CD4-positive, alpha-beta T cell treated with Interferon alpha-2 for 1 hour (primary cell): ENCODE results near the gene SPATA6L.
"Not testable (repeated sequence)": the region's sequence is repeated elsewhere in the genome, so short reads cannot be mapped to it uniquely, and the experiment has no call there.

ENCODE experiments used
- DNase-seq, 2 donors: peaks; one replicate each; pipeline ENCODE4 v3.0.0-alpha.2; 2020 to 2022

Gene SPATA6L

GRCh38 chr9:4671737-4672136 is 5.5 kb upstream of the SPATA6L start:
- DNase-seq: no peak

- no peak for DNase-seq
These were observed 4.3 kb upstream of the SPATA6L start for GRCh38 chr9:4670591-4670990.

GRCh38 chr9:4669890-4670289 is 3.6 kb upstream of the SPATA6L start:
- DNase-seq: no peak

GRCh38 chr9:4668604-4669003 is 2.3 kb upstream of the SPATA6L start:
- DNase-seq: no peak

GRCh38 chr9:4667681-4668080 is 1.4 kb upstream of the SPATA6L start:
- DNase-seq: peak in 1 of 2 donors; percentile 29

GRCh38 chr9:4665357-4665756 is 923 bp downstream of the SPATA6L start:
- no peak for DNase-seq

GRCh38 chr9:4663956-4664355 is 2.3 kb downstream of the SPATA6L start:
- DNase-seq: no peak

- DNase-seq: peak in 1 of 2 donors; percentile 33
These were observed 3.1 kb downstream of the SPATA6L start for GRCh38 chr9:4662989-4663792.

DNA sequence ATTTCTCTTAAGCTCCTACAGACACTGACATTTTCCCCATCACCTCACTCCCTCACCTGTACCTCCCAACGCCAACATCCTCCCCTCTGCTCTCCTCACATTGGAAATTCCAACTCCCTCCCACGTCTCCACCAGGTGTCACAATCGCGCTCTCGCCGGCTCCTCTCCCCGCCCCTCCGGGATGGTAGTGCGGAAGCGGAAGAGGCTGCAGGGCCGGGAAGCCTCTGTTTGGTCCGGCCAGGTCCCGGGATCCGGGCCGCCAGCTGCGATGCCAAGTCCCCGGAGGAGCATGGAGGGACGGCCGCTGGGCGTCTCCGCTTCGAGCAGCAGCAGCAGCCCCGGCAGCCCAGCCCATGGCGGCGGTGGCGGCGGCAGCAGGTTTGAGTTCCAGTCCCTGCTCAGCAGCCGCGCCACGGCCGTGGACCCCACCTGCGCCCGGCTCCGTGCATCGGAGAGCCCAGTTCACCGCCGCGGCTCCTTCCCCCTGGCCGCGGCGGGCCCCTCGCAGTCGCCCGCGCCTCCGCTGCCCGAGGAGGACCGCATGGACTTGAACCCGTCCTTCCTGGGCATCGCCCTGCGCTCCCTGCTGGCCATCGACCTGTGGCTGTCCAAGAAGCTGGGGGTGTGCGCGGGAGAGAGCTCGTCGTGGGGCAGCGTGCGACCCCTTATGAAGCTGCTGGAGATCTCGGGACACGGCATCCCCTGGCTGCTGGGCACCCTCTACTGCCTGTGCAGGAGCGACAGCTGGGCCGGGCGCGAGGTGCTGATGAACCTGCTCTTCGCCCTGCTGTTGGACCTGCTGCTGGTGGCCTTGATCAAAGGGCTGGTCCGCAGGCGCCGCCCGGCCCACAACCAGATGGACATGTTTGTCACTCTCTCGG is 3.9 kb downstream of the SPATA6L start, which contains the start of gene PLPP6:
Gene PLPP6 (plus strand): TSS at position 187 of the 881 bp plus-strand sequence. CDS start 82 bp downstream, at position 269.
- peak; percentile 66 to 81 for DNase-seq

- DNase-seq: peak in 1 of 2 donors; percentile 48
These were observed 4.7 kb downstream of the SPATA6L start for GRCh38 chr9:4661611-4662010.

GRCh38 chr9:4661165-4661564 is 5.1 kb downstream of the SPATA6L start:
- no peak for DNase-seq

DNA sequence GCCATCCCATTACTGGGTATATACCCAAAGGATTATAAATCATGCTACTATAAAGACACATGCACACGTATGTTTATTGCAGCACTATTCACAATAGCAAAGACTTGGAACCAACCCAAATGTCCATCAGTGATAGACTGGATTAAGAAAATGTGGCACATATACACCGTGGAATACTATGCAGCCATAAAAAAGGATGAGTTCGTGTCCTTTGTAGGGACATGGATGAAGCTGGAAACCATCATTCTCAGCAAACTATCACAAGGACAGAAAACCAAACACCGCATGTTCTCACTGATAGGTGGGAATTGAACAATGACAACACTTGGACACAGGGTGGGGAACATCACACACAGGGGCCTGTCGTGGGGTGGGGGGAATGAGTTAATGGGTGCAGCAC is 5.6 kb downstream of the SPATA6L start:
- not testable (repeated sequence) for DNase-seq

GRCh38 chr9:4657426-4658159 is 8.7 kb downstream of the SPATA6L start:
- DNase-seq: no peak

GRCh38 chr9:4656621-4657020 is 9.7 kb downstream of the SPATA6L start:
- DNase-seq: no peak

DNA sequence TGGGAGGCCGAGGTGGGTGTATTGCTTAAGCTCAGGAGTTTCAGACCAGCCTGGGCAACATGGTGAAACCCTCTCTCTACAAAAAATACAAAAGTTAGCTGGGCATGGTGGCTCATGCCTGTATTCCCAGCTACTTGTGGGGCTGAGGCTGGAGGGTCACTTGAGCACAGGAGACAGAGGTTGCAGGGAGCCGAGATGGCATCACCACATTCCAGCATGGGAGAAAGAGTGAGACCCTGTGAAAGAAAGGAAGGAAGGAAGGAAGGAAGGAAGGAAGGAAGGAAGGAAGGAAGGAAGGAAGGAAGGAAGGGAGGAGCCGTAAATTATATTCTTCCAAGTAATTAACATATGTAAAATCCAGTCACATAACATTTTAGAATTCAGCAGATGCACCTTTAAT is 10.1 kb downstream of the SPATA6L start:
- DNase-seq: not testable (repeated sequence)

GRCh38 chr9:4654538-4654937 is 11.7 kb downstream of the SPATA6L start:
- DNase-seq: no peak

DNA sequence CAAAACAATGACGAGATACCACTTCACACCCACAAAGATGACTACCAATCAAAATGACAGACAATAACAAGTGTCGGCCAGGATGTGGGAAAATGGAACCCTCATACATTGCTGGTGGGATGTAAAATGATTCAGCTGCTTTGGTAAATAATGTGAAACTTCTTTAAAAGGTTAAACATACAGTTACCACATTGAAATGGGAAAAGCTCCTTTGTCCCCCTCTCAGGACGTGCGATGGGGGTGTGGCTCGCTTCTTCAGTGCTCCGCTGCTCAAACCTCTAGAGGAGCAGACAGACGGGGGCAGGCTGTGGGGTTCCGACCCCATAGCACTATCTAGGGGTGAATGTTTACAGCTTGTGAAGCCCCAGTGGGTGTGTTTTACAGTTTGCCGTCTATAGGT is 12.2 kb downstream of the SPATA6L start:
- DNase-seq: peak in 1 of 2 donors; percentile 35

DNA sequence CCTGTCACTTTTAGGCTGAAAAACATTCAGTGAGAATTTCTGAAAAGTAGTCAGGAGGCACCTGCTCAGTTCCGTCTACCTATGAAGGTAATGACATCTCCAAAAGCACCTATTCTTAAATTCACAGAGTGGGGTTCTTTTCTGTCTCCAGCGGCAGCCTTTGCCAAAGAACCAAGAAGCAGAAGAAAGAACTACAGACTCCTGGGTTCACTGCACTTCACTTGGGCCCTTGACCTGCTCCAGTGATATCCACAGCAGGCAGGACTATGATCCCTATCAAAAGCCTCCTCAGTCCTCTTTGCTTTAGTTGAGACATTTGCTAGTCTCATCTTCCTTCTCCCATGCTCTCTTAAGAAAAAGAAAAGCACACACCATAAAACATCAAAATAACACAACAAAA is 23.9 kb downstream of the SPATA6L start:
- no peak for DNase-seq

DNA sequence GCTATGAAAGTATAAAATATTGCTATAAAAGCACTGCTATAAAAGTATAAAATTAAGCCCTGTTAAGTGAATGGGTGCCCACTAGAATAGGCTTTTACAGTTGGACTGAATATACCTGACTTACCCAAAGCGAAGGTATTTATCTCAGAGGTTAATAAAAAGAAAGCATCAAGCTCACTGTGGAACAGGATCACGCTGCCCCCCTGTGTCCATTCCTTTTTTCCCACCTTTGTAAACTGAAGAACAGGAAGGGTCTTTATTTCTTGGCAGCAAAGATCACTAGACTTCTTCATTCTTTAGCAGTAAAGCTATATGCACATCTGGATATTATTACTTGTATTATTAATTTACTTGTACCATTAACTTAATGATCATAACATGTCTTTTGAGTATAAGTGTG is 26.3 kb downstream of the SPATA6L start:
- DNase-seq: peak; percentile 28 to 50

DNA sequence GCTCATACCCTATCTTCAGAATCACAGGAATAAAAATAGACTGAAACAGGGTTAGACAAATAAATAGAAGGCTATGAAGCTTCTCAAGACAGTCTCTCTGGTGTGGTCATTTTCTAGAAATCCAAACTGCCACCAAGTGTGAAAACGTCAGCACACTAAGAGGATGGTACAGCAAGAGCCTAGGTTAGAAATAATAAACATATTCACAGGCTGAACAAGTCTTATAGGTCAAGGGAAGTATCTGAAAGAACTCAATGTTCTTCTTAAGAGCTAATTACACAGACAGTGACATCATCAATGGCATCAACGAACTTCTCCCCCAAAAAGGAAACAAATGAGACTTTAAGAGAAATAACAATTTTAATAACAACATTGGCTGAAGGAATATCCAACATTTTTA is 26.9 kb downstream of the SPATA6L start:
- DNase-seq: no peak

DNA sequence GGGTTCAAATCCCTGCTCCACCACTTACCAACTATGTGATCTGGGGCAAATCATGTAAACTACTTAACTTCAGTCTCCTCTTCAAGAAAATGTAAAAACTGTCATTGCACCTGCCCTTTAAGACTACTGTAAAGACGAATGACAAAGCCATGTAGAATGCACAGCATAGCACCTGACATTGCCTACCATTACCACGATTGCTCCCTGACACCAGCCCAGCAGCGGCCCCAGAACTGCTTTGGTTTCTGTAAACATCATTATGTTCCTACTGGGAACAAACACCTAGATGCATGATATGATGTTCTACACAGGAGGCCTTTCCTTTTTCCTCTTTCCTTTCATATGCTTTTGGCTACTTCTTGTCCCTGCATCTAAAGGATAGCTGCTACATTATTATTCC is 27.3 kb downstream of the SPATA6L start:
- DNase-seq: no peak

DNA sequence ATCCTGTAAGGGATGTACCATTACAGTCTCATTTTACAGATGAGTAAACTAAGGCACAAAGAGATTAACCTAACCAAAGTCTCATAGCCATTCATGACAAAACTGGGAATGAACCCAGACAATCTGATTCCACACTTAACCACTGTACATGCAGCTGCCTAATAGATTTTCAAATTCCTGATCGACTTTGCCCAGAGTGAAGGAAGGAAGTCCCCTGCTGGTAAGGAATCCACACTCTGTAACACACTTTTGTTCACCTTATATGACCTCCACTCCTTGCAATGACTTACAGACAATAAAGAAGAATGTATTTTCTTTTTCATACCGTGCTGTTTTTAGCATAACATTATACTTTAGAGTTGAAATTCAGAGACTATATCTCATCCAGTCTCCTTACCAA is 35.4 kb downstream of the SPATA6L start:
- no peak for DNase-seq

- no peak for DNase-seq
These were observed 44.3 kb downstream of the SPATA6L start for GRCh38 chr9:4622016-4622415.
